Gastroesophageal sphincter (tissue), 4 donors: ENCODE data around the gene CTXND1. TPM values are rescaled to one million over a fixed set of nuclear protein-coding genes. Genes with fewer than 3 reads are reported as not detected.

ENCODE experiments used
- ATAC-seq: fragments of 150-250 bp; one replicate; pipeline ENCODE4 v1.9.1; 2016; ENCODE audit warnings: mild to moderate bottlenecking, moderate library complexity
- H3K27ac ChIP-seq, 4 donors: fragments of 200-600 bp; sonication (generic) in 3 of 4; 1 replicate in 3 of 4; 2 replicates in 1 of 4; pipeline ENCODE4 v1.5.1; 2016 to 2019
- H3K27me3 ChIP-seq: fragments of 200-600 bp; sonication (generic); one replicate; pipeline ENCODE4 v1.5.1; 2019
- H3K36me3 ChIP-seq, 2 donors: fragments of 200-600 bp; sonication (generic); one replicate each; pipeline ENCODE4 v1.5.1; 2019; ENCODE audit warnings: control low read depth in 1 of 2
- H3K4me1 ChIP-seq, 3 donors: fragments of 200-600 bp; sonication (generic); 1 replicate in 2 of 3; 2 replicates in 1 of 3; pipeline ENCODE4 v1.5.1; 2016 to 2019; ENCODE audit warnings: control low read depth in 2 of 3
- H3K4me3 ChIP-seq, 2 donors: fragments of 200-600 bp; sonication (generic); one replicate each; pipeline ENCODE4 v1.5.1; 2019; ENCODE audit warnings: mild to moderate bottlenecking in 1 of 2, moderate library complexity in 1 of 2
- H3K9me3 ChIP-seq, 3 donors: fragments of 200-600 bp; sonication (generic); one replicate each; pipeline ENCODE4 v1.5.1; 2017 to 2019; ENCODE audit warnings: control low read depth in 2 of 3
- CTCF ChIP-seq, 4 experiments: fragments of 200-600 bp in 2 of 4; fragments of 450-650 bp in 2 of 4; sonication (generic) in 1 of 4; IDR thresholded peaks; one replicate each; pipeline ENCODE4 v1.5.1; 2017 to 2019; ENCODE audit warnings: antibody characterized with exemption in 4 of 4, mild to moderate bottlenecking in 2 of 4, moderate library complexity in 2 of 4
- EP300 ChIP-seq: sonication (generic); formaldehyde crosslinking; IDR thresholded peaks from one replicate; pipeline ENCODE4 v1.6.1; 2017; ENCODE audit warnings: antibody characterized with exemption, mild to moderate bottlenecking
- POLR2A ChIP-seq, 2 donors: fragments of 450-650 bp; IDR thresholded peaks; one replicate each; pipeline ENCODE4 v1.6.1; 2017; ENCODE audit warnings: antibody characterized with exemption in 2 of 2, mild to moderate bottlenecking in 2 of 2, moderate library complexity in 1 of 2
- POLR2AphosphoS5 ChIP-seq: sonication (generic); formaldehyde crosslinking; IDR thresholded peaks from one replicate; pipeline ENCODE4 v1.6.1; 2017; ENCODE audit warnings: antibody characterized with exemption
- WGBS, 2 donors: methylation state at CpG; one replicate each; pipeline ENCODE4 v1.1.5; 2018; ENCODE audit warnings: low coverage in 1 of 2; 5-methylcytosine and 5-hydroxymethylcytosine counted together
- total RNA-seq, 4 donors: library from RNA; depleted of rRNA; stranded (reverse); fragments of >200 nt; gene quantifications; one replicate each; pipeline ENCODE4 v1.1.0, GENCODE V29; 2016

CTXND1 gene
- total RNA-seq, 4 donors from 2014 or later: 0.27 to 0.85 (median 0.75) TPM

- no peaks in the 10 kb centered on the region for H3K9me3 ChIP-seq
- no peaks in the 10 kb centered on the region for H3K4me1 ChIP-seq
- H3K36me3 ChIP-seq: no peaks in the 10 kb centered on the region
- no peak overlapping the region for H3K4me3 ChIP-seq
- no peak for ATAC-seq
- H3K27me3 ChIP-seq: peaks cover 38% of the 10 kb centered on the region
- WGBS, 2 donors: 30 to 43% methylated on average over 2 to 4 of the region's 4 CpGs
- H3K27ac ChIP-seq: no peak overlapping the region
- TF ChIP-seq EP300: no peak
- no peak for TF ChIP-seq CTCF (IDR thresholded peaks at IDR 0.05)
- TF ChIP-seq POLR2AphosphoS5: no peak
- TF ChIP-seq POLR2A (IDR thresholded peaks at IDR 0.05): no peak
Measured at GRCh38 chr15:80288131-80288530, 36.1 kb upstream of the CTXND1 start.

- Histone ChIP-seq H3K36me3 (no peaks in the 10 kb centered on the region), H3K27ac (no peak overlapping the region), H3K27me3 (peaks cover 38% of the 10 kb centered on the region), H3K4me3 (no peak overlapping the region), H3K4me1 (no peaks in the 10 kb centered on the region), H3K9me3 (no peaks in the 10 kb centered on the region)
- ATAC-seq: no peak
- WGBS, 2 donors: 72 to 74% methylated on average over 5 to 6 of the region's 7 CpGs
- TF ChIP-seq EP300 (no peak), POLR2AphosphoS5 (no peak), CTCF (IDR thresholded peaks at IDR 0.05) (no peak), POLR2A (IDR thresholded peaks at IDR 0.05) (no peak)
Measured at GRCh38 chr15:80286055-80286454, 34.0 kb upstream of the CTXND1 start.

GRCh38 chr15:80285379-80285778 is 33.4 kb upstream of the CTXND1 start:
- H3K9me3 ChIP-seq: no peaks in the 10 kb centered on the region
- H3K4me3 ChIP-seq: no peak overlapping the region
- H3K36me3 ChIP-seq: no peaks in the 10 kb centered on the region
- H3K27me3 ChIP-seq: peaks cover 38% of the 10 kb centered on the region
- ATAC-seq: no peak
- H3K4me1 ChIP-seq: no peaks in the 10 kb centered on the region
- no peak for TF ChIP-seq POLR2A (IDR thresholded peaks at IDR 0.05)
- no peak overlapping the region for H3K27ac ChIP-seq
- 89 to 93% methylated on average over 4 to 6 of the region's 8 CpGs for WGBS, 2 donors

GRCh38 chr15:80283531-80283930 is 31.5 kb upstream of the CTXND1 start:
- TF ChIP-seq CTCF (IDR thresholded peaks at IDR 0.05): no peak
- no peak for TF ChIP-seq POLR2AphosphoS5
- no peak for TF ChIP-seq EP300
- TF ChIP-seq POLR2A (IDR thresholded peaks at IDR 0.05): no peak
- Histone ChIP-seq H3K27ac (no peak overlapping the region), H3K36me3 (no peaks in the 10 kb centered on the region), H3K9me3 (no peaks in the 10 kb centered on the region), H3K27me3 (peaks cover 26% of the 10 kb centered on the region), H3K4me3 (no peak overlapping the region), H3K4me1 (no peaks in the 10 kb centered on the region)
- 67 to 80% methylated on average over 3 of the region's 3 CpGs for WGBS, 2 donors
- no peak for ATAC-seq

- Histone ChIP-seq H3K27me3 (peaks cover 5% of the 10 kb centered on the region), H3K27ac (no peak overlapping the region), H3K4me3 (no peak overlapping the region), H3K9me3 (no peaks in the 10 kb centered on the region), H3K36me3 (no peaks in the 10 kb centered on the region), H3K4me1 (no peaks in the 10 kb centered on the region)
- TF ChIP-seq POLR2AphosphoS5: no peak
- no peak for TF ChIP-seq EP300
- no peak for TF ChIP-seq CTCF (IDR thresholded peaks at IDR 0.05)
- no peak for TF ChIP-seq POLR2A (IDR thresholded peaks at IDR 0.05)
- WGBS, 2 donors: 74% methylated on average over 2 of the region's 6 CpGs; no CpG with 5 or more reads in 1 of the 2 donors
- ATAC-seq: no peak
Measured at GRCh38 chr15:80277147-80277546, 25.1 kb upstream of the CTXND1 start.
